SK-N-SH treated with all-trans-retinoic acid at 6 μM for 48 hours (cell line): ENCODE measurements around the gene PAOX.

Source experiments
- PPARA ChIP-seq: fragments of 250-450 bp; sonication (Bioruptor Pico); IDR thresholded peaks from 2 replicates; pipeline ENCODE4 v1.5.0; 2020; ENCODE audit warnings: mild to moderate bottlenecking, borderline replicate concordance
- ZFP30 ChIP-seq: fragments of 450-650 bp; formaldehyde crosslinking; IDR thresholded peaks from 2 replicates; pipeline ENCODE4 v1.5.0; 2022; ENCODE audit warnings: mild to moderate bottlenecking, moderate library complexity

GRCh38 chr10:133388973-133389818 is 10.1 kb downstream of the PAOX start:
- TF ChIP-seq ZFP30 (CRISPR knock-in tag) (no peak), PPARA (CRISPR knock-in tag) (no peak)
